Left lung (tissue), 10 donors: ENCODE measurements around the gene MKI67. TPM values are rescaled to one million over a fixed set of nuclear protein-coding genes. Genes with fewer than 3 reads are reported as not detected.
"Not testable (repeated sequence)": the region's sequence is repeated elsewhere in the genome, so short reads cannot be mapped to it uniquely, and the experiment has no call there.

Source experiments
- ATAC-seq: fragments of 200-7000 bp; cut with Tn5 transposase; one replicate; pipeline ENCODE4 v1.9.1; 2020; ENCODE audit warnings: moderate library complexity
- DNase-seq, 4 donors: peaks; one replicate each; pipeline ENCODE4 v3.0.0-alpha.2; 2013 to 2020
- H3K27ac ChIP-seq, 2 donors: fragments of 200-600 bp; sonication (generic) in 1 of 2; one replicate each; pipeline versions ENCODE4 v1.5.0 to v1.8.0; 2020 to 2021
- H3K27me3 ChIP-seq, 2 donors: fragments of 200-600 bp; sonication (generic) in 1 of 2; one replicate each; pipeline versions ENCODE4 v1.5.0 to v1.8.0; 2020 to 2021
- H3K36me3 ChIP-seq, 2 donors: fragments of 200-600 bp; sonication (generic) in 1 of 2; one replicate each; pipeline versions ENCODE4 v1.5.0 to v1.8.0; 2020 to 2021
- H3K4me1 ChIP-seq, 2 donors: fragments of 200-600 bp; one replicate each; pipeline ENCODE4 v1.8.0; 2021
- H3K4me3 ChIP-seq, 2 donors: fragments of 200-600 bp; sonication (generic) in 1 of 2; one replicate each; pipeline versions ENCODE4 v1.5.0 to v1.8.0; 2020 to 2021; ENCODE audit warnings: mild to moderate bottlenecking in 1 of 2
- H3K9me3 ChIP-seq, 2 donors: fragments of 200-600 bp; sonication (generic) in 1 of 2; one replicate each; pipeline versions ENCODE4 v1.5.0 to v1.8.0; 2020 to 2021
- intact Hi-C, 2 donors: fragments of 100-400 bp; cut with DNase I; formaldehyde crosslinking; loops; one replicate each; pipeline versions ENCODE4 v1.11.2 to v1.14.2; 2022
- polyA plus RNA-seq, 6 donors: library from polyadenylated mRNA; unstranded; fragments of 120-200 nt; gene quantifications; one replicate each; pipeline ENCODE4 v1.2.1, GENCODE V29; 2013; ENCODE audit not compliant: insufficient read length in 6 of 6
- total RNA-seq, 2 donors: library from RNA; stranded (reverse); fragmentation: NEBNext Ultra II Directional; extraction: Animal tissue kit (Norgen Biotek cat#: 25700); gene quantifications; one replicate each; pipeline ENCODE4 v1.2.1, GENCODE V29; 2021
- TF ChIP-seq, protein P1 (sequence below), 2 donors: fragments of 200-600 bp; sonication (generic) in 1 of 2; IDR thresholded peaks; one replicate each; pipeline versions ENCODE4 v1.5.0 to v1.8.0; 2021; ENCODE audit warnings: antibody characterized with exemption in 2 of 2
- donor health status: DM: no; HTN: yes; CAD: no.
- donor health status: DM: no; HTN: no; CAD: no.

The MKI67 gene
- total and polyA plus RNA-seq, 8 donors: 6.9 to 109 (median 46.2) TPM

DNA sequence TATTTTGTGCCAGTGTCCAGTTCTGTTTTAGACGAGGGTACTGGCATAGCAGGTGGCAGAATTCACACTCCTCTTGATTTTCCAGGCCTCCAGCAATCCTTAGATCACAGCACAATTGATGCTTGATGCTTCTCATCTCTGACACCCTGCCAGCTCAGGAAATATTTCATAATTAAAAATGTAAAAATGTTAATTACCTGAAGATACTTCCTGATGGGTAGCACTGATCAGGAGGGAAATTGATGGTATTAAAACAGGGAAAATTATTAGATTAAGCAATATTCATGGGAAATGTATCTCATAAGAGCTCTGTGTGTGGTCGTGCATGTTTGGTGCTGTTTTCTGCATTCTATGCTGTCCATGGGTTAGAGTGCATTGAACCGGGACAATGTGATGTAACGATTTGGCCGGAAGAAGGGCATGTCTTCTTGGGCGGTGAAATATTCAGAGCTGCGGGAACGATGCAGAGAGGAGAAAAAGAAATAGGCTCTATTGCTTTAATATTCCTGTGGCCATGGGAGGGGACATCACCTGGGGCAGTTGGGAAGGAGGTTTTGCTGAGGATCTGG is 43.7 kb upstream of the MKI67 start:
- H3K36me3 ChIP-seq: no peaks in the 10 kb centered on the region
- TF ChIP-seq, protein P1, sequence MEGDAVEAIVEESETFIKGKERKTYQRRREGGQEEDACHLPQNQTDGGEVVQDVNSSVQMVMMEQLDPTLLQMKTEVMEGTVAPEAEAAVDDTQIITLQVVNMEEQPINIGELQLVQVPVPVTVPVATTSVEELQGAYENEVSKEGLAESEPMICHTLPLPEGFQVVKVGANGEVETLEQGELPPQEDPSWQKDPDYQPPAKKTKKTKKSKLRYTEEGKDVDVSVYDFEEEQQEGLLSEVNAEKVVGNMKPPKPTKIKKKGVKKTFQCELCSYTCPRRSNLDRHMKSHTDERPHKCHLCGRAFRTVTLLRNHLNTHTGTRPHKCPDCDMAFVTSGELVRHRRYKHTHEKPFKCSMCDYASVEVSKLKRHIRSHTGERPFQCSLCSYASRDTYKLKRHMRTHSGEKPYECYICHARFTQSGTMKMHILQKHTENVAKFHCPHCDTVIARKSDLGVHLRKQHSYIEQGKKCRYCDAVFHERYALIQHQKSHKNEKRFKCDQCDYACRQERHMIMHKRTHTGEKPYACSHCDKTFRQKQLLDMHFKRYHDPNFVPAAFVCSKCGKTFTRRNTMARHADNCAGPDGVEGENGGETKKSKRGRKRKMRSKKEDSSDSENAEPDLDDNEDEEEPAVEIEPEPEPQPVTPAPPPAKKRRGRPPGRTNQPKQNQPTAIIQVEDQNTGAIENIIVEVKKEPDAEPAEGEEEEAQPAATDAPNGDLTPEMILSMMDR (IDR thresholded peaks at IDR 0.05): no peak
- peaks cover 0 to 20% of the 10 kb centered on the region in 2 donors for H3K27me3 ChIP-seq
- ATAC-seq: no peak
- no peak overlapping the region for H3K4me3 ChIP-seq
- H3K9me3 ChIP-seq: peaks cover 0 to 19% of the 10 kb centered on the region in 2 donors
- intact Hi-C loops: no loop called here
- H3K4me1 ChIP-seq: no peaks in the 10 kb centered on the region
- no peak for DNase-seq
- H3K27ac ChIP-seq: no peak overlapping the region

DNA sequence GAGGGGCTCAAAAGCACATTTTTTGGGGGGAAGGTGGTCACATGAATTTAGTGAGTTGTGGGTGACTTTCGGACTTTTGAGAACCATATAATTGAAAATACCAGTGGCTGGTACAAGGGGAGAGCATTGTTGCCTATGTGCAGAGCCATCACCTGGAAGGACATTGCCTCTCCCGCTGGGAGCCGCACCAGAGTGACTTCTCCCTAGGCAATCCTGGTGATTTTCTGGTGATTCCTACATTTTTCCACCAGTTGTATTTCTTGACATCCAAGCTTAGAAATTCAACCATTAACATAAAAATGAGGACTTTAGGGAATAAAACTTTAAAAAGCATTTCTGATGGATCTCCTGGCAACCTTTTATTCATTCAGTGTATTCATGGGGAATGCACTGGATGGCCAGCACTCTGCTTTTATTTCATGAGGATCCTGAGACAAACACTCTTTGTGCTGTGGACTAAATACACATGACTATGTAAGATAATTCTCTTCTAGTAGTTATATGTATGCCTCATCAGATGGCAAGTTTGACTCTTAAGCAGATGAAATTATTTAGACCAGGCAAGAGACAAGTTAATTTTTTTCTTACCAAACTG is 41.8 kb upstream of the MKI67 start:
- TF ChIP-seq, protein P1 (IDR thresholded peaks at IDR 0.05): no peak
- no peak for DNase-seq
- Histone ChIP-seq H3K27ac (no peak overlapping the region), H3K36me3 (no peaks in the 10 kb centered on the region), H3K4me1 (no peaks in the 10 kb centered on the region), H3K4me3 (no peak overlapping the region), H3K9me3 (peaks cover 0 to 5% of the 10 kb centered on the region in 2 donors), H3K27me3 (peaks cover 0 to 25% of the 10 kb centered on the region in 2 donors)
- intact Hi-C loops: no loop called here
- no peak for ATAC-seq

DNA sequence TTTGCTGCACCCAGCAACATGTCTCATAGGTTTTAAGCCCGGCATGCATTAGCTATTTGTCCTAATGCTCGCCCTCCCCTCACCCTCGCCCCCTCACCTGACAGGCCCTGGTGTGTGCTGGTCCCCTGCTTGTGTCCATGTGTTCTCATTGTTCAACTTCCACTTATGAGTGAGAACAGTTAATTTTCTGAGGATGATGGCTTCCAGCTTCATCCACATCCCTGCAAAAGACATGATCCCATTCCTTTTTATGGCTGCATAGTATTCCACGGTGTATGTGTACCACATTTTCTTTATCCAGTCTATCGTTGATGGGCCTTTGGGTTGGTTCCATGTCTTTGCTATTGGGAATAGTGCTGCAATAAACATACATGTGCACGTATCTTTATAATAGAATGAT is 40.9 kb upstream of the MKI67 start:
- peaks cover 0 to 26% of the 10 kb centered on the region in 2 donors for H3K27me3 ChIP-seq
- H3K27ac ChIP-seq, H3K9me3 ChIP-seq, intact Hi-C loops, DNase-seq, H3K36me3 ChIP-seq, ATAC-seq, H3K4me3 ChIP-seq, H3K4me1 ChIP-seq: not testable (repeated sequence)

DNA sequence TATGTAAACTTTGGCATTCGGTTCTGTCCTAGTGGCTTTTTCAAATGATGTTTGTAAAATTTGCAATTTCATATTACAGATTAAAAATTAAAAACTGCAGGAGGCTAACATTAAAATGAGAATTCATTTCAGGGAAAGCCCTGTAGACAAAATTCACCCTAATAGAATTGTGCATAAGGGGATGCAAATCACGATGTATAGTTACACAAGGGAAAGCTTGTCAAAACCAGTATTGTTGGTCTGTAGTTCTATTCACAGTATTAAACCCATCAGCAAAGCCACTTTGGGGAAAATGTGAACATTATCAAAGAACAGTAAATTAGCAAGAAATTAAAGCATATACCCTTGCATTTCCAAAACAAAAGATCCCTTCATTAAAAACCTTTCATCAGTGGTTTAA is 39.9 kb upstream of the MKI67 start:
- ATAC-seq (no peak), DNase-seq (no peak)
- Histone ChIP-seq H3K27me3 (peaks cover 0 to 26% of the 10 kb centered on the region in 2 donors), H3K4me1 (peaks cover 0 to under 1% of the 10 kb centered on the region in 2 donors), H3K4me3 (no peak overlapping the region), H3K27ac (no peak overlapping the region), H3K9me3 (peaks cover 0 to under 1% of the 10 kb centered on the region in 2 donors), H3K36me3 (no peaks in the 10 kb centered on the region)
- TF ChIP-seq, protein P1 (IDR thresholded peaks at IDR 0.05): no peak
- intact Hi-C loops: no loop called here

DNA sequence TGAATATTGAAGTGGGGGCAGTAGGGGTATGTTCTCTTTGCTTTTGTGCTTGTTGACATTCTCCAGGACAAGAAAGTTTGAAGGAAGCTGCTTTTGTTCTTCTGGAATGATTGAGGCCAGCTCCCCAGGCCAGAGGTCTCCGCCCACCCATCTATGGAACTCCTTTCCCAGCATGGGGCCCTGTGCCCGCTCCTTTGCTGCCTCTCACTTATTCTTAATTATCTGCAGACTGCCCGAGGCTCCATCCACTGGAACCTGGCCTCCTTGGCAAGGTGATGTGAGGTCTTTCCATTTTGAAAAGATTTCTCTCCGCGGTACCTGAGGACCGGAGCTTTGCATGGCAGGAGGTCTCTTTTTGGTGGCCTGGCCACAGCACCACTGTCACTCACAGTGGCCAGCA is 39.3 kb upstream of the MKI67 start:
- Histone ChIP-seq H3K9me3 (no peaks in the 10 kb centered on the region), H3K27ac (no peak overlapping the region), H3K4me1 (peaks cover 0 to 7% of the 10 kb centered on the region in 2 donors), H3K27me3 (peaks cover 0 to 25% of the 10 kb centered on the region in 2 donors), H3K4me3 (no peak overlapping the region), H3K36me3 (no peaks in the 10 kb centered on the region)
- no peak for ATAC-seq
- no peak for DNase-seq
- TF ChIP-seq, protein P1 (IDR thresholded peaks at IDR 0.05): no peak
- intact Hi-C loops: no loop called here
